LNCaP clone FGC (cell line): Measurements from ENCODE around the gene ERP27.

Experiments
- DNase-seq: peaks from one replicate; pipeline ENCODE4 v3.0.0-alpha.2; 2011; ENCODE audit warnings: low read depth
- H3K4me3 ChIP-seq: 2 replicates; pipeline ENCODE4 v1.5.1; 2011; ENCODE audit warnings: mild to moderate bottlenecking, low read depth, low read length, control low read depth
- CTCF ChIP-seq: IDR thresholded peaks from 2 replicates; pipeline ENCODE4 v1.5.1; 2012; ENCODE audit warnings: mild to moderate bottlenecking; ENCODE audit not compliant: control insufficient read depth, insufficient read depth; ENCODE audit errors: extremely low read depth

ERP27 gene

GRCh38 chr12:14878488-14878887 is 59.8 kb downstream of the ERP27 start:
- no peak for DNase-seq
- no peak overlapping the region for H3K4me3 ChIP-seq
- TF ChIP-seq CTCF: no peak

DNA sequence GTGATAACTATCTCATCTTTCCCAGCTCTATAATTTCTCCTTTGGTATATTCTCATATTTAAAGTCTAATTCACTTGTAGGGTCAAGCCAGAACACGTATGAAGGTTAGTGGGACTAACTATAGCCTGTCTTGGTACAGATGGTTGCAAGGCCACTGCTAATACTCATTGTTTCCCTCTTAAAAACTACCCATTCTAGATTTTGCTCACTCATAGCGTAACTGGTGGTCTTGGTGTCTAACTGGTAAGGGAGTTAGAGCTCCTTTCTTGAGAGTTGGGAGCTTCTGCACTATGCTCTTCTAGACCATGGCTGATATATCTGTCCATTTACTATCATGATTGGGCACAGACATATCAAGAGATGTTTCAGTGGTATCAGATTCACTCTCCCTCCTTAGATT is 61.5 kb downstream of the ERP27 start:
- H3K4me3 ChIP-seq: no peak overlapping the region
- no peak for DNase-seq
- TF ChIP-seq CTCF: no peak

DNA sequence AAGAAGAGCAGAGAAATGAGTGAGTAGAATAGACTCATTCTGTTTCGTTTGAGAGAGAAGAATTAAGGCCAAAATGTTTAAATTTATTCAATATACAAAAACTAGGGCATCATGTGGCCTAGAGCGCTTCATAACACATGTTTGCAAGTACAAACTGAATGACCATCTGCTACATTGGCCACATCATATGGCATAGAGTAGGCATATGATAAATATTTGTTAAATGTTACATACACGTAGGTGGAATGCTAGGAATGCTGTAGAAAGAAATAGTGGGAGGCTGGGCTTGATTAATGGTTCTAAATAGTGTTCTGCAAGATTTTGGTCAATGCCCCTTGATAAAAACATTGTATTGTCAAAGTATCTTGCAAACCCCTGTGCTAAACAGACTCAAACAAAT is 63.5 kb downstream of the ERP27 start:
- no peak for DNase-seq
- no peak overlapping the region for H3K4me3 ChIP-seq
- TF ChIP-seq CTCF: no peak

DNA sequence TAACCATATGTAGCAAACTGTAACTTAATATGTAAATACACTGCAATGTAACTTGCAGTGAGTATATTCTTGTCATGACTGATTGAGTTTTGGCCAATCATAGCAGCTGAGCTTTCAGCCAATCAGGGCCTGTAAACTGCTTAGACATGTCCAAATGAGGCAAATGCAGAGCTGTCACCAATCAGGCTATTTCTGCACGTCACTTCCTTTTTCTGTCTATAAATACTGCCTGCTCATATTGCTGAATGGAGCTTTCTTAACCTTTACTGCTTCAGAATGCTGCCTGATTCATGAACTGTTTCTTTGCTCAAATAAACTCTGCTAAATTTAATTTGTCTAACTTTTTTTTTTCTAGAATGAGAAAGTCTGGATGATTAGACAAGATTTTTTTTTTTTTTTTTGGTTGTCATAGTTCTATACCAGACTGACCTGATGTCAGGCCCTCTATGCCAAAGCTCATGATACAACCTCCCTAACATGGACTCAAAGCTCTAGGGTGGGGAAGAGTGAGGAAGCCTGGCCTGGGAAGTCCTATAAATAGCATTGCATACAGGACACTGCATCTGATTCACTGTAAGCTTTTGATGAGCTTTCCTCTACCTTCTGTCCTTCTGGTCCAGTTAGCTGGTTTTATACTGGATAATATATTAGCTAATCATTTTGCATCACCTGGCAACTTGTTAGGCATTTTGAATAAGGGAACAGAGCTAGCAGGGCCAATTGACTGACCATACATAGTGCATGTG is 64.7 kb downstream of the ERP27 start:
- no peak overlapping the region for H3K4me3 ChIP-seq
- no peak for TF ChIP-seq CTCF
- no peak for DNase-seq

DNA sequence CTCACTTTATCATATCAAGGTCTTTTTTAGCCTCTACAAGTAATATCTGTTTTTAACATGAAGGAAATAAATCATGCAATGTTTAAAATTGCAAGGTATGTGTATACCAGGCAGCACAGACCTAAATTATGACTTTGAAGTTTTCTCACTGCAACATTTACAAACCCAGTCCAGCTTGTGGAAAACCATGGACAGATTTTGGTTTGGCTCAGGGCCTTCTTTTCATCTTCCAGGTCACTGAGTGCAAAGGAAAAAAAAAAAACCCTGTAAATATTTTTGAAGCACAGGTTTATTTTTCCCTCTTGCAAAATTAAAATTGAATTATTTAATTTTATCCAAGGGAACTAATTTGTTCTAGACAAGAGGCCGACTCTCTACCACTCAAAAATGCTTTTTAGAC is 66.5 kb downstream of the ERP27 start:
- TF ChIP-seq CTCF: no peak
- no peak for DNase-seq
- no peak overlapping the region for H3K4me3 ChIP-seq

- TF ChIP-seq CTCF: no peak
- DNase-seq: no peak
- no peak overlapping the region for H3K4me3 ChIP-seq
These were observed 67.1 kb downstream of the ERP27 start for GRCh38 chr12:14871247-14871646.

GRCh38 chr12:14868916-14869506 is 69.3 kb downstream of the ERP27 start:
- H3K4me3 ChIP-seq: no peak overlapping the region
- no peak for DNase-seq
- no peak for TF ChIP-seq CTCF
